RPMI8226 (cell line): ENCODE results near the gene CABP2.

ENCODE experiments used
- DNase-seq: peaks from one replicate; pipeline ENCODE4 v3.0.0-alpha.2; 2015

The CABP2 gene

DNA sequence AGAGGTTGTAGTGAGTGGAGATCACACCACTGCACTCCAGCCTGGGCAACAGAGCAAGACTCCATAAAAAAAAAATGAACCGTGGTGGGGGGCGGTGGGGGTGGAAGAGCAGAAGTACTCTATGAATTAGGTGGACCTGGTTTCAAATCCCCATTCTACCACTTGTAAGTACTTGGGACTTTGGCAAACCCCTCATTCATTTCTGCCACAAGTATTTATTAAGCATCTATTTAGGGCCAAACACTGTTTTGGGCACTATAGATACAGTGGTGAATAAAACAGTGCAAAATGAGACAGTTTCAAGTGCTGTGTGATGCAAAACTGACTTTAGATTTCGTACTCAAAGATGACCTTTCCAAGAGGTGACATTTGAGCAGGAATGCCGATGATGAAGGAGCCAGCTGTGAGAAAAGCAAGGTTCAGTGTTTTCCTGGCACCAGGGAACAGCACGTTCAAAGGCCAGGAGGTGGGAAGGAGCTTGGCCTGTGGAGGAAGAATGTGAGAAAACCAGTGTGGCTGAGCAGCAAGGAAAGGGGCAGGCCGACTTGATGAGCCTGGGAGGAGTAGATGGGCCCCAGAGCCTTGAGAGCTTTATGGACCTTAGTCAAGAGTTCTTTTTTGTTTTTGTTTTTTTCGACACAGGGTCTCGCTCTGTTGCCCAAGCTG is 52.8 kb downstream of the CABP2 start:
- DNase-seq: no peak

DNA sequence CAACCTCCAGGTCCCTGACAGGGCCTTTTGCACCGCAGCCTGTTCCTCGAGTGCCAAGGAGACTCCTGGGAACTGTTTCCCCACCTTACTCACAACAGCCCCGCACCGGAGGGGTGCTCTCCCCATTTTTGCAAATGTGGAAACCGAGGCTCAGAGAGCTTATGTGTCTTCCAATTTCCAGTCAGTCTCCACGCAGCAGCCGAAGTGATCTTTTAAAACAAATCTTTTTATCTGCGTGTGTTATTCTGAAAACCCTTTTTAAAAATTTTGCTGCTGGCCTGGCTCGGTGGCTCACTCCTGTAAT is 53.8 kb downstream of the CABP2 start:
- DNase-seq: no peak
